ENCODE measurements around the gene ACSBG1. TPM values are rescaled to one million over a fixed set of nuclear protein-coding genes. Genes with fewer than 3 reads are reported as not detected.

The ACSBG1 gene
- polyA plus RNA-seq, 2 donors, result 0.10 to 0.11 TPM

DNA sequence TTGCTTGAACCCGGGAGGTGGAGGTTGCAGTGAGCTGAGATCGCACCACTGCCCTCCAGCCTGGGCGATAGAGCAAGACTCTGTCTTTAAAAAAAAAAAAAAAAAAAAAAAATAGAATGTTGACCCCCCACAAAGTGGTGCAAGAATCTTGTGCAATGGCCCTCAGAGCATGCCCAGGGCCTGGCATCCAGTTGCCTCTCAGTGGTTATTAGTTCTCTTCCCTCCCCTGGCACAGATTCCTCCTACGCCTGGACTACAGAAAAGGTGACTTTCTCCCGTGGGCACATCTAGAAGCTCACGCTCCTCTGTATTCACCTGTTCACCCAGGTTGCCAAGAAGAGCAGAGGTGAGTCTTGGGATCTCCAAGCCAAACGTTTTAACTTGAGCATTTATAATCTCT is 36.7 kb downstream of the ACSBG1 start:
- WGBS, 2 donors, result 68 to 75% methylated on average over 7 of the region's 7 CpGs
- H3K36me3 ChIP-seq (ENCODE audit: control insufficient read depth in 2 of 2, insufficient read depth in 2 of 2, low read length in 1 of 2), result no peaks in the 10 kb centered on the region
- no peak overlapping the region for H3K27ac ChIP-seq (ENCODE audit: low read depth in 2 of 2, low read length in 1 of 2)
- no peaks in the 10 kb centered on the region for H3K27me3 ChIP-seq (ENCODE audit: control insufficient read depth in 1 of 2, insufficient read depth in 2 of 2, low read length in 2 of 2)
- H3K9me3 ChIP-seq (ENCODE audit: control insufficient read depth in 2 of 2, insufficient read depth in 1 of 2, low read depth in 1 of 2, low read length in 1 of 2), result no peaks in the 10 kb centered on the region
- no peak overlapping the region for H3K4me3 ChIP-seq (ENCODE audit: low read depth in 1 of 2, low read length in 2 of 2)
- no peaks in the 10 kb centered on the region for H3K4me1 ChIP-seq (ENCODE audit: control insufficient read depth in 2 of 2, insufficient read depth in 2 of 2, low read length in 1 of 2)

DNA sequence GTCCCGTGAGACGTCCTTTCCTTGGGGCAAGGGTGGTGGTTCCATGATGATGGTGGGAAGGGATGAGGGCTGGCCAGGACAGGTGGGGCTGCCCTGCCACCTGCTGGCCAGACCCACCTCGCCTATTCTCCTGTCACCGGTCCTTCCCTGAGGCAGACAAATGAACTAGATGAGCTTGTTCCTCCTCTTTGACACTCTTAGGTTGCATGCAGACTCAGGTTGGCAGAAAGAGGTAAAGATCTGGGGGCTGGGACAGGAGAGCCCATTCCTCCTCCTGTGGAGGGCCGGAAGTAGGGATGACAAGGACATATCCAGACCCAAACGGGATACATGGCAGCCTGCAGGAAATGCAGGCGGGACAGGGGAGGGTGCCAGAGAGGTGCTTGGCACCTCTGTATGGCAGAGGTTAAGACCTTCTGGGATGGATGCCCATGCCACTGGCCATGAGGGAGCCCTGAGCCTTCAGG is 38.6 kb downstream of the ACSBG1 start:
- Histone ChIP-seq H3K4me1 (ENCODE audit: control insufficient read depth in 2 of 2, insufficient read depth in 2 of 2, low read length in 1 of 2) (no peaks in the 10 kb centered on the region), H3K36me3 (ENCODE audit: control insufficient read depth in 2 of 2, insufficient read depth in 2 of 2, low read length in 1 of 2) (no peaks in the 10 kb centered on the region), H3K4me3 (ENCODE audit: low read depth in 1 of 2, low read length in 2 of 2) (no peak overlapping the region), H3K27ac (ENCODE audit: low read depth in 2 of 2, low read length in 1 of 2) (no peak overlapping the region), H3K9me3 (ENCODE audit: control insufficient read depth in 2 of 2, insufficient read depth in 1 of 2, low read depth in 1 of 2, low read length in 1 of 2) (peaks cover 0 to 2% of the 10 kb centered on the region in 2 donors), H3K27me3 (ENCODE audit: control insufficient read depth in 1 of 2, insufficient read depth in 2 of 2, low read length in 2 of 2) (no peaks in the 10 kb centered on the region)
- WGBS, 2 donors, result 24% methylated on average over 7 of the region's 7 CpGs

DNA sequence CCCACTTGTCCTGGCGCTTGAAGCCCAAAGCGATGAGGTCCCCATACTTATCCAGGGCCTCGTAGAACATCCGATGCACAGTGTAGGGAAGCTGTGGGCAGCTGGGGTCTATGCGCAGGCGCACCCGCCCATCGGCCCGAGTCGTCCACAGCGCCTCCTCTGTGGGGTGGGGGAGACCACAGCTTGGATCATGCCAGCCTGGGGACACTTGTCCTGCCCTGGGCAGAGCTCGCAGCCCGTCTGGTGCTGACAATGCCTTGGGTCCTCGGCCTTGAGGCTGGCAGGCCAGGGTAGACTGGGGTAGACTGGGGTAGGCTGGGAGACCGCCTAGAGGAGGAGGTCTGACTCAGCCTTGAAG is 39.8 kb downstream of the ACSBG1 start:
- WGBS, 2 donors, result 92 to 93% methylated on average over 15 of the region's 15 CpGs
- Histone ChIP-seq H3K4me1 (ENCODE audit: control insufficient read depth in 2 of 2, insufficient read depth in 2 of 2, low read length in 1 of 2) (no peaks in the 10 kb centered on the region), H3K9me3 (ENCODE audit: control insufficient read depth in 2 of 2, insufficient read depth in 1 of 2, low read depth in 1 of 2, low read length in 1 of 2) (peaks cover 0 to 2% of the 10 kb centered on the region in 2 donors), H3K36me3 (ENCODE audit: control insufficient read depth in 2 of 2, insufficient read depth in 2 of 2, low read length in 1 of 2) (no peaks in the 10 kb centered on the region), H3K4me3 (ENCODE audit: low read depth in 1 of 2, low read length in 2 of 2) (no peak overlapping the region), H3K27ac (ENCODE audit: low read depth in 2 of 2, low read length in 1 of 2) (no peak overlapping the region), H3K27me3 (ENCODE audit: control insufficient read depth in 1 of 2, insufficient read depth in 2 of 2, low read length in 2 of 2) (no peaks in the 10 kb centered on the region)

DNA sequence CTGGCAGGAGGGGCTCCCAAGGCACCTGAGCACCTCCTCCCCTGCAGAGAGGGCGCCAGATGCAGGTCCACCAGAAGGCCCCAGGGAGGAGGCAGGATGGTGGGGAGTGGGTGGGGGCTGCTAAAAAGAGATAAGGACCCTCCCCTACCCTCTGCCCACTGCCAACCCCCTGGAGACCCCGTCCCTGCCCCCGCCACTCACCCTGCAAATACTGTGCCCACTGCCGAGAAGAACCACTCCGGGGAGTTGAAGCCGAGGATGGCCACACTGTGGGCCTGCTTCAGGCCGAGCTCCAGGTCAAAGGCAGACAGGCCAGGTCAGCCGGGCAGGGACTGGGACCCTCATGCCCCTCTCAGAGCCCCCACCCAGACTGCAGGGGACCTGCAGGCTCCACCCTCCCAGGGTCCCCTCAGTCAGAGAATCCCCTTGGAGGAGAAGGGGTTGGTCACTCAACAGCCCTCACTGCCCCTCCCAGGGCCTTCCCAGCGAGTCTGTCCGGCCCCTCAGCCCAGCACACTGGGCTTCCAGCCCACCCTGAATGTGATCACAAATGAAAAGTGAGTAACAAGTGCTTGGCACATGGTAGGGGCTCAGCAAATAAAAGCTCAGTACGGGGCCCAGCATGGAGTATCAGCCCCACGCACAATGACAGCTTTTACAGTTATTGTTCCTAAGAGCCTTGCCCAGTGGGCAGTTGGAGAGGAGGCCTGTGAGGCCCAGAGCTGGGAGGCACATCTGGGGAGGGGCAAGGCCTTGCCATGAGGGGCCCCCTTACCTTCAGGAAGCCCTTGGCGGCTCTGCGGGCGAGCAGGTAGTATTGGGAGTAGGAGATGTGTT is 40.4 kb downstream of the ACSBG1 start:
- Histone ChIP-seq H3K4me3 (ENCODE audit: low read depth in 1 of 2, low read length in 2 of 2) (no peak overlapping the region), H3K9me3 (ENCODE audit: control insufficient read depth in 2 of 2, insufficient read depth in 1 of 2, low read depth in 1 of 2, low read length in 1 of 2) (peaks cover 0 to 2% of the 10 kb centered on the region in 2 donors), H3K27me3 (ENCODE audit: control insufficient read depth in 1 of 2, insufficient read depth in 2 of 2, low read length in 2 of 2) (no peaks in the 10 kb centered on the region), H3K4me1 (ENCODE audit: control insufficient read depth in 2 of 2, insufficient read depth in 2 of 2, low read length in 1 of 2) (no peaks in the 10 kb centered on the region), H3K27ac (ENCODE audit: low read depth in 2 of 2, low read length in 1 of 2) (no peak overlapping the region), H3K36me3 (ENCODE audit: control insufficient read depth in 2 of 2, insufficient read depth in 2 of 2, low read length in 1 of 2) (no peaks in the 10 kb centered on the region)
- WGBS, 2 donors, result 89% methylated on average over 14 to 15 of the region's 15 CpGs

DNA sequence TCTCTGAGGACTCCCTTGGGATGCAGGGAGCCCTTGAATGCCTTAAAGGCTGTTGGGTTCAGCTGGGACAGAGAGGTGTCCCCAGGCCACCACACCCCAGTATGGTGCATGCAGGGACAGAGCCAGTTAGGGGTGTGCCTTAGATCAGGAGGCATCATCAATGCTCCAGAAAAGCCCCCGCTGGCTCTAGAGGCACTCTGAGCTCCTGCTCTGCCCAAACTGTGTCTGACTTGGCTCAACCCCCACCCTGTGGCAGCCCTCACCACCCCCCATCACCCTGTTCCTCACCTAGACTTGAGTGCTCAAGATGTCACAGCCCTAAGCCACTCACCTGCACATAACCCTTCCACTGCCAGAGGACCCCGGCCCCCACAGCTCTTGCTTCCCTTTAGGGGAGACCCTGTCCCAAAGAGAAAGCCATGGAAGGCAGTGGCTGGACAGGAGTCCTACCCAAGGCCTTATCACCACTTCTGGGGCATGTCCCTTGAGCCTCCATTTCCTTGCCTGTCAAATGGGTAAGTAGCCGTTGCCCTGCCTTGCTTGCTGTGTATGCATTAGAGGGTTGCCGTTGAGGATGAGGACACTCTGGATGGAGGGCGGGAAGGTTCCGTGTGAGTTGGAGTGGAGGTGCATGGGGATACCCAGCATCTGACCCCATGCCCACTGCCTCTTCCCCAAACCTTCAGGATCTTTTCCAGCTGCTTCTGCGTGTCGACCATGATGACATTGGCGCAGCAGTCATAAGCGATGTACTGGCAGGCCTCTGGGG is 41.4 kb downstream of the ACSBG1 start:
- H3K36me3 ChIP-seq (ENCODE audit: control insufficient read depth in 2 of 2, insufficient read depth in 2 of 2, low read length in 1 of 2), result no peaks in the 10 kb centered on the region
- H3K4me1 ChIP-seq (ENCODE audit: control insufficient read depth in 2 of 2, insufficient read depth in 2 of 2, low read length in 1 of 2), result no peaks in the 10 kb centered on the region
- WGBS, 2 donors, result 92 to 95% methylated on average over 10 of the region's 10 CpGs
- no peak overlapping the region for H3K4me3 ChIP-seq (ENCODE audit: low read depth in 1 of 2, low read length in 2 of 2)
- H3K27ac ChIP-seq (ENCODE audit: low read depth in 2 of 2, low read length in 1 of 2), result no peak overlapping the region
- no peaks in the 10 kb centered on the region for H3K27me3 ChIP-seq (ENCODE audit: control insufficient read depth in 1 of 2, insufficient read depth in 2 of 2, low read length in 2 of 2)
- peaks cover 0 to 2% of the 10 kb centered on the region in 2 donors for H3K9me3 ChIP-seq (ENCODE audit: control insufficient read depth in 2 of 2, insufficient read depth in 1 of 2, low read depth in 1 of 2, low read length in 1 of 2)

DNA sequence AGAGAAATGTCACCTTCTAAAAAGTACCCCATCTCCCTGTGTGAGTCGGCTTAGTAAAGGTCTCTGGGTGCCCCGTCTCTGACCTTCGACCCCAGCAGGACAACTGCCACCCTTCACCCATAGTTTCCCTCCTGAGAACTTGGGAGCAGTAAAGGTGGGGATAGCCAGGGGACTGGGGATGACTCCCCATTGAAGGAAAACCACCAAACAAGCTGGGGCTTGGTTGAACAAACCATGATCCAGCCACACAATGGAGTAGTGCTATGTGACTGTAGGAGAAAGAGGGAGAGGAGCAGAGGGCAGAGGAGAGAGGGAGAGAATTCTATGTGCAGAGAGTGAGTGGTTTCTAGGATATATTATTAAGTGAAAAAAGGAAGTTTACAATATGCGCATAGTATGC is 51.5 kb downstream of the ACSBG1 start:
- H3K9me3 ChIP-seq (ENCODE audit: control insufficient read depth in 2 of 2, insufficient read depth in 1 of 2, low read depth in 1 of 2, low read length in 1 of 2), result no peaks in the 10 kb centered on the region

DNA sequence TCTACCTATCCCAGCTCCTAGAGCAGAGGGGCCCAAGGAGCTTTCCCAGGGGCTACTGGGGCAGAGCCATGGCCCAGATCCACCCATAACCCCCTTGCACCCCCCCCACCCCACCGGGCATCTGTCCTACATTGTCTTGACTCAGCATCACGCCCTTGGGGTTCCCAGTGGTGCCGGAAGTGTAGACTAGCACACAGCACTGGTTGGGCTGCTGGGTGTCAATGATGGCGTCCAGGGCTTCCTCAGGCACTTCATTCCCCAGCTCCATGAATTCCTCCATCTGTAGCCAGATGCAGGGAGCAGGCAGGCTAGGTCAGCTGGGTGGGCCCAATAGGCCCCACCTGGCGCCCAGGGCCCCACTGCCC is 52.0 kb downstream of the ACSBG1 start:
- Histone ChIP-seq H3K9me3 (ENCODE audit: control insufficient read depth in 2 of 2, insufficient read depth in 1 of 2, low read depth in 1 of 2, low read length in 1 of 2) (no peaks in the 10 kb centered on the region), H3K36me3 (ENCODE audit: control insufficient read depth in 2 of 2, insufficient read depth in 2 of 2, low read length in 1 of 2) (no peaks in the 10 kb centered on the region)
- 89 to 97% methylated on average over 4 to 5 of the region's 5 CpGs for WGBS, 2 donors

More for the DNA sequence above, 51.5 kb downstream of the ACSBG1 start:
- 92 to 93% methylated on average over 4 of the region's 4 CpGs for WGBS, 2 donors
- Histone ChIP-seq H3K4me1 (ENCODE audit: control insufficient read depth in 2 of 2, insufficient read depth in 2 of 2, low read length in 1 of 2) (no peaks in the 10 kb centered on the region), H3K27me3 (ENCODE audit: control insufficient read depth in 1 of 2, insufficient read depth in 2 of 2, low read length in 2 of 2) (no peaks in the 10 kb centered on the region), H3K36me3 (ENCODE audit: control insufficient read depth in 2 of 2, insufficient read depth in 2 of 2, low read length in 1 of 2) (no peaks in the 10 kb centered on the region), H3K4me3 (ENCODE audit: low read depth in 1 of 2, low read length in 2 of 2) (no peak overlapping the region), H3K27ac (ENCODE audit: low read depth in 2 of 2, low read length in 1 of 2) (no peak overlapping the region)

DNA sequence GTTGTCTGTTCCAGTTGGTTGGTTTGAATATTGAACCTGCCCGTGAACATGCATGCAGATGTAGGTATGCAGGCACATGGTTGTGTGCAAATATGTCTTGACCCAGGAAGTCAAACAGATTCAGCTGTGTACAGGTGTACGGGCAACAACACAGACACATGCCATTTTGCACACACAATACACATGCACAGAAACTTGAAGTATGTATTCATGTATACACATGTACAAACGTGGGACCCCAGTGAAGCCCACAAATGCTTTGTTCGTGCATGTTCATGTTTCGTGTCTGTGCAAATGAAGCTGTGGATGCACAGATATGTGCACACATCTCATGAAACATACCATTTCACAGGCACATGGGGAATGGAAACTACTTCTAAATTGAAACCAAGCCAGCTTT is 54.5 kb downstream of the ACSBG1 start:
- Histone ChIP-seq H3K27me3 (ENCODE audit: control insufficient read depth in 1 of 2, insufficient read depth in 2 of 2, low read length in 2 of 2) (no peaks in the 10 kb centered on the region), H3K4me1 (ENCODE audit: control insufficient read depth in 2 of 2, insufficient read depth in 2 of 2, low read length in 1 of 2) (no peaks in the 10 kb centered on the region), H3K36me3 (ENCODE audit: control insufficient read depth in 2 of 2, insufficient read depth in 2 of 2, low read length in 1 of 2) (no peaks in the 10 kb centered on the region), H3K4me3 (ENCODE audit: low read depth in 1 of 2, low read length in 2 of 2) (no peak overlapping the region), H3K27ac (ENCODE audit: low read depth in 2 of 2, low read length in 1 of 2) (no peak overlapping the region), H3K9me3 (ENCODE audit: control insufficient read depth in 2 of 2, insufficient read depth in 1 of 2, low read depth in 1 of 2, low read length in 1 of 2) (no peaks in the 10 kb centered on the region)
- WGBS, 2 donors, result 84 to 87% methylated on average over 5 of the region's 5 CpGs

More for the DNA sequence above, 52.0 kb downstream of the ACSBG1 start:
- Histone ChIP-seq H3K4me3 (ENCODE audit: low read depth in 1 of 2, low read length in 2 of 2) (no peak overlapping the region), H3K4me1 (ENCODE audit: control insufficient read depth in 2 of 2, insufficient read depth in 2 of 2, low read length in 1 of 2) (no peaks in the 10 kb centered on the region), H3K27ac (ENCODE audit: low read depth in 2 of 2, low read length in 1 of 2) (no peak overlapping the region), H3K27me3 (ENCODE audit: control insufficient read depth in 1 of 2, insufficient read depth in 2 of 2, low read length in 2 of 2) (no peaks in the 10 kb centered on the region)

DNA sequence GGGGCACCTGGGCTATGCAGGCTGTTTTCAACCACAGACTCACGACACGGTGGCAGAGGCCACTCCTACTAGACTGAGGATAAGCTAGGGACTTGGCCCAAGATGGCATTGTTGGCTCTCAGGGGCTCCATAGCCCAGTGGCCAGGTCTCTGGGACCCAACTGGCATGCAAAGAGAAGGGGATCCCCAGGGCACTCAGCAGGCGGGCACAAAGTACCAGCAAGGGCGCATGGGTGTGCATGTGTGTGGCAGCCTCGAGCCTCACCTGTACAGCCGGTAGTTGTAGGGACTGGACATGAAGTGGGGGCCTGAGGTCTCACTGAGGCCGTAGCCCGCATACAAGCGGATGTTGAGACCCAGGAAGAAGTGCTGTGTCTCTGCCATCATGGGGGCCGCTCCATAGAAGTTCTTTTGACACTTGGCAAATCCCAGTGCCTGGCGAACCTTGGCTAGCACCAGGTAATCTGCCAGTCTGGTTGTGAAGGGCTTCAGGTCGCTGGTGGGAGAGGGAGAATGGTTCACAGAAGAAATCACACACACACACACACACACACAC is 55.0 kb downstream of the ACSBG1 start:
- H3K36me3 ChIP-seq (ENCODE audit: control insufficient read depth in 2 of 2, insufficient read depth in 2 of 2, low read length in 1 of 2), result no peaks in the 10 kb centered on the region
- no peak overlapping the region for H3K4me3 ChIP-seq (ENCODE audit: low read depth in 1 of 2, low read length in 2 of 2)
- no peak overlapping the region for H3K27ac ChIP-seq (ENCODE audit: low read depth in 2 of 2, low read length in 1 of 2)
- no peaks in the 10 kb centered on the region for H3K4me1 ChIP-seq (ENCODE audit: control insufficient read depth in 2 of 2, insufficient read depth in 2 of 2, low read length in 1 of 2)
- 87 to 88% methylated on average over 12 of the region's 12 CpGs for WGBS, 2 donors
- H3K27me3 ChIP-seq (ENCODE audit: control insufficient read depth in 1 of 2, insufficient read depth in 2 of 2, low read length in 2 of 2), result no peaks in the 10 kb centered on the region
- no peaks in the 10 kb centered on the region for H3K9me3 ChIP-seq (ENCODE audit: control insufficient read depth in 2 of 2, insufficient read depth in 1 of 2, low read depth in 1 of 2, low read length in 1 of 2)
